CD4-positive, alpha-beta T cell treated with Interleukin-21 for 1 hour (primary cell): ENCODE measurements around the gene IFIH1.
A peak's percentile ranks its signal among the peaks of the same experiment; 100 is the strongest.

ENCODE experiments used
- DNase-seq: peaks from one replicate; pipeline ENCODE4 v3.0.0-alpha.2; 2020

The IFIH1 gene

GRCh38 chr2:162318328-162319180 is at the start of gene IFIH1:
TSS of gene IFIH1 (minus strand) at chr2:162318684. CDS start at chr2:162318307, 377 bp downstream.
- DNase-seq = peak; percentile 90

GRCh38 chr2:162365392-162365791 is 46.9 kb upstream of the IFIH1 start:
- no peak for DNase-seq

- DNase-seq = no peak
Observed at GRCh38 chr2:162344617-162344950, 26.1 kb upstream of the IFIH1 start.

GRCh38 chr2:162343824-162344616 is 25.5 kb upstream of the IFIH1 start, which contains the start of gene GCA:
TSS of gene GCA (plus strand) at chr2:162344132. CDS start at chr2:162344249, 117 bp downstream.
- peak; percentile 98 for DNase-seq

GRCh38 chr2:162343492-162343823 is 25.0 kb upstream of the IFIH1 start:
- no peak for DNase-seq

GRCh38 chr2:162342841-162343240 is 24.4 kb upstream of the IFIH1 start:
- DNase-seq = no peak

GRCh38 chr2:162342321-162342720 is 23.8 kb upstream of the IFIH1 start:
- no peak for DNase-seq

GRCh38 chr2:162340822-162341221 is 22.3 kb upstream of the IFIH1 start:
- DNase-seq = no peak

- no peak for DNase-seq
Observed at GRCh38 chr2:162337868-162338267, 19.4 kb upstream of the IFIH1 start.

GRCh38 chr2:162333968-162334367 is 15.5 kb upstream of the IFIH1 start:
- DNase-seq = no peak

- DNase-seq = no peak
Observed at GRCh38 chr2:162330881-162331280, 12.4 kb upstream of the IFIH1 start.

GRCh38 chr2:162328424-162329157 is 10.1 kb upstream of the IFIH1 start:
- DNase-seq = no peak

GRCh38 chr2:162327806-162328205 is 9.3 kb upstream of the IFIH1 start:
- DNase-seq = no peak

GRCh38 chr2:162327134-162327769 is 8.8 kb upstream of the IFIH1 start:
- peak; percentile 33 for DNase-seq

GRCh38 chr2:162324953-162325352 is 6.5 kb upstream of the IFIH1 start:
- no peak for DNase-seq

- DNase-seq = no peak
Observed at GRCh38 chr2:162320864-162321517, 2.5 kb upstream of the IFIH1 start.

GRCh38 chr2:162317861-162318327 is 590 bp downstream of the IFIH1 start:
- DNase-seq = no peak

GRCh38 chr2:162317058-162317742 is 1.3 kb downstream of the IFIH1 start:
- DNase-seq = peak; percentile 21

GRCh38 chr2:162316590-162316989 is 1.9 kb downstream of the IFIH1 start:
- DNase-seq = no peak

GRCh38 chr2:162315938-162316337 is 2.5 kb downstream of the IFIH1 start:
- no peak for DNase-seq

GRCh38 chr2:162312853-162313252 is 5.6 kb downstream of the IFIH1 start:
- DNase-seq = no peak
